Chondrocyte (in vitro differentiated cells): ENCODE data around the gene TRIM22. TPM values are rescaled to one million over a fixed set of nuclear protein-coding genes. Genes with fewer than 3 reads are reported as not detected.

ENCODE experiments used
- DNase-seq: peaks from one replicate; pipeline ENCODE4 v3.0.0; 2021; ENCODE audit warnings: mixed read lengths, low spot score
- H3K27ac Mint-ChIP-seq: one replicate; pipeline ENCODE4 v1.8.0; 2021; ENCODE audit warnings: mild to moderate bottlenecking, moderate library complexity, mixed read lengths; ENCODE audit not compliant: unreplicated experiment
- H3K27me3 Mint-ChIP-seq: 2 replicates; pipeline ENCODE4 v1.8.0; 2021; ENCODE audit warnings: low read depth, mixed read lengths
- H3K36me3 Mint-ChIP-seq: 2 replicates; pipeline ENCODE4 v1.8.0; 2021; ENCODE audit warnings: low read depth, mixed read lengths
- H3K4me1 Mint-ChIP-seq: 2 replicates; pipeline ENCODE4 v1.8.0; 2021; ENCODE audit warnings: low read depth, mild to moderate bottlenecking, mixed read lengths
- H3K4me3 Mint-ChIP-seq: one replicate; pipeline ENCODE4 v1.8.0; 2021; ENCODE audit warnings: mild to moderate bottlenecking, moderate library complexity, mixed read lengths; ENCODE audit not compliant: unreplicated experiment
- H3K9me3 Mint-ChIP-seq: 2 replicates; pipeline ENCODE4 v1.8.0; 2021; ENCODE audit warnings: low read depth, mixed read lengths
- total RNA-seq: library from RNA; stranded (reverse); gene quantifications from 3 replicates; pipeline ENCODE4 v1.2.1, GENCODE V29; 2021
- TF ChIP-seq, protein P1 (sequence below): fragments of 200-600 bp; sonication (generic); IDR thresholded peaks from 2 replicates; pipeline ENCODE4 v1.5.0; 2021; ENCODE audit warnings: antibody characterized with exemption, mild to moderate bottlenecking, moderate library complexity

The TRIM22 gene
- total RNA-seq, 1 donor from 2014 or later, result 94.7 TPM

DNA sequence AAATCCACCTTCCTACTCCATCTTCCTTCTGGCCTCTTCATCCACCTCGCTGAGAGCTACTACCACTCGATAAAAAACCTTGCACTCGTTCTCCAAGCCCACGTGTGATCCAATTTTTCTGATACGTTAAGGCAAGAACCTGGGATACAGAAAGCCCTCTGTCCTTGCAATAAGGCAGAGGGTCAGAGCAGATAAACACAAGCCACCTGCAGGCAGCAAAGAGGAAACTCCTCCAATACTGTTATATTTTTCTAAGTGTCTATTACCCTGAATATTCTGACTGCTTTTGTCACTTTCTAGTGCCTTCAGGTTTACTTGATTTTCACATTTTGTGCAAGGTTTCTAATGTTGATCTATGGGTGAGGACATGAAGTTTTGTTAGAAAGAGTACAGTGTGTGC lies 31.3 kb upstream of the TRIM22 start:
- Mint-ChIP-seq H3K4me3 (no peak overlapping the region), H3K36me3 (peaks cover 22% of the 10 kb centered on the region), H3K27ac (no peak overlapping the region), H3K27me3 (no peaks in the 10 kb centered on the region), H3K9me3 (peaks cover 19% of the 10 kb centered on the region), H3K4me1 (no peaks in the 10 kb centered on the region)
- no peak for DNase-seq
- TF ChIP-seq, protein P1, sequence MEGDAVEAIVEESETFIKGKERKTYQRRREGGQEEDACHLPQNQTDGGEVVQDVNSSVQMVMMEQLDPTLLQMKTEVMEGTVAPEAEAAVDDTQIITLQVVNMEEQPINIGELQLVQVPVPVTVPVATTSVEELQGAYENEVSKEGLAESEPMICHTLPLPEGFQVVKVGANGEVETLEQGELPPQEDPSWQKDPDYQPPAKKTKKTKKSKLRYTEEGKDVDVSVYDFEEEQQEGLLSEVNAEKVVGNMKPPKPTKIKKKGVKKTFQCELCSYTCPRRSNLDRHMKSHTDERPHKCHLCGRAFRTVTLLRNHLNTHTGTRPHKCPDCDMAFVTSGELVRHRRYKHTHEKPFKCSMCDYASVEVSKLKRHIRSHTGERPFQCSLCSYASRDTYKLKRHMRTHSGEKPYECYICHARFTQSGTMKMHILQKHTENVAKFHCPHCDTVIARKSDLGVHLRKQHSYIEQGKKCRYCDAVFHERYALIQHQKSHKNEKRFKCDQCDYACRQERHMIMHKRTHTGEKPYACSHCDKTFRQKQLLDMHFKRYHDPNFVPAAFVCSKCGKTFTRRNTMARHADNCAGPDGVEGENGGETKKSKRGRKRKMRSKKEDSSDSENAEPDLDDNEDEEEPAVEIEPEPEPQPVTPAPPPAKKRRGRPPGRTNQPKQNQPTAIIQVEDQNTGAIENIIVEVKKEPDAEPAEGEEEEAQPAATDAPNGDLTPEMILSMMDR, result no peak

DNA sequence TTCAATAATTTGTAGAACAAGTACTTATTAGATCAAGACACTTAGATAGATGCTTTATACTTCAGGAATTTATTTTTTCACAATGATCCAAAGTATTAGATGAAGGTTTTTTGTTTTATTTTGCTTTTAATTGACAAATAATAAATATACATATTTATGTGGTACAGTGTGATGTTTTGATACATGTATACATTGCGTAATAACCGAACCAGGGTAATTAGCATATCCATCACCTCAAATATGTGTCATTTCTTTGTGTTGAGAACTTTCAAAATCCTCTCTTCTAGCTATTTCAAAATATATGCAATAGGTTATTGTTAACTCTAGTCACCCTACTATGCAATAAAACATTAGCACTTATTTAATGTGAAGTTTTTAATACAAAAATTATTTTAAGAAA lies 26.1 kb upstream of the TRIM22 start:
- Mint-ChIP-seq H3K27me3 (no peaks in the 10 kb centered on the region), H3K4me3 (no peak overlapping the region), H3K27ac (no peak overlapping the region), H3K4me1 (peaks cover 7% of the 10 kb centered on the region), H3K36me3 (peaks cover 33% of the 10 kb centered on the region), H3K9me3 (peaks cover 1% of the 10 kb centered on the region)
- DNase-seq, result no peak
- TF ChIP-seq, protein P1, result no peak

DNA sequence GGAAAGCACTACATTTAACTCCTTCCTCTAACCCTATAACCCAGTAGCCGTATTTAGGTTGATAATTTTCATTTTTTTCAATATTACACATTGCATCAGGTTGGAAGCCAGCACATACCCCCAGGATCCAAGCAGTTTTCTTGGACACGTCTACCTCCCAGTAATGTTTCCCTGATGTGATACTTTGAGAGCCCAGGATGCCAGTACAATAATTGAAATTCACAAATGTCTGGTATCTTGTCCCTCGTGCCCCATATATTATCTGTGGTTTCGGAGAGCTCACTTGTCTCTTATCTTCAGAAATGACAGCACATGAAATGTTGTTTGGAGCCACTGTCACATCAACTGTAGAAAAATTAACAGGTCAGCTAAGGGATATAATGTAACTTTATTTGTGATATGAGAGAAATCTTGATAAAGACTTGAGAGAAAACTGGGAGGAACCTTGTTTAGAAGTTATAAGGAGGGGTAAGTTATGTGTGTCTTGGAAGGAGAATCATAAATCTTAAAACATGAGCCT lies 24.5 kb upstream of the TRIM22 start:
- TF ChIP-seq, protein P1, result no peak
- Mint-ChIP-seq H3K27me3 (no peaks in the 10 kb centered on the region), H3K4me3 (no peak overlapping the region), H3K36me3 (peaks cover 42% of the 10 kb centered on the region), H3K4me1 (peaks cover 7% of the 10 kb centered on the region), H3K9me3 (no peaks in the 10 kb centered on the region), H3K27ac (no peak overlapping the region)
- no peak for DNase-seq

DNA sequence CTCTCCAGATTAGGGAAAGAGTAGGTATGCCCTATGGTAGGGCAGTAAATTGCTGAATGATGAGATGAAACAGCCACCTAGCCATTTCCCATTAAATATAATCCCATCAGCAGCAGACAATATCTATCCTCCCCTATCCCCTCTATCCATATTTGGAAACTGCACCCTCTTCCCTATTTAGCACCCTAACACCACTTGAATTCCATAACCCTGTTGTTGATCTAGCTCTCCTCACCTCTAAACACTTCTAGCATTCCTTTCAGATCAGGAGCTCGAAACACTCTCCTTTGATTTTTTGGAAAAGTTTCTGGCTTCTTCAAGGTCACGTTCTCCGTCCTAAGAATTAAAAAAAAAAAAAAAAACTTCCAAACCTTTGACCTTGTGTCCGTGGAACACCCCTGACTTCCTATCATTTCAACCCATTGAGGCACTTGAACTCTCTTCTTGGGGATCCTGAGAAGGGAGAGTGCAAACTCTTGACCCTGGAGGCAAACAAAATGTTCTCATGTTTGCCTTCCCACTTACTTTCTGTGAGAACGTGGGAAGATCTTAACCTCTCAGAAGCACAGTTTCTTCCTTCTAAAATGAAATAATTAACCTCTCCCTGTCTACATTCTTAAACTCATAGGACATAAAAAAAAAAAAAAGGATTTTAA lies 23.7 kb upstream of the TRIM22 start:
- TF ChIP-seq, protein P1, result no peak
- Mint-ChIP-seq H3K36me3 (peaks cover 48% of the 10 kb centered on the region), H3K27ac (peak overlapping the region; percentile 72), H3K4me1 (peaks cover 11% of the 10 kb centered on the region), H3K9me3 (no peaks in the 10 kb centered on the region), H3K4me3 (no peak overlapping the region), H3K27me3 (no peaks in the 10 kb centered on the region)
- DNase-seq, result no peak

DNA sequence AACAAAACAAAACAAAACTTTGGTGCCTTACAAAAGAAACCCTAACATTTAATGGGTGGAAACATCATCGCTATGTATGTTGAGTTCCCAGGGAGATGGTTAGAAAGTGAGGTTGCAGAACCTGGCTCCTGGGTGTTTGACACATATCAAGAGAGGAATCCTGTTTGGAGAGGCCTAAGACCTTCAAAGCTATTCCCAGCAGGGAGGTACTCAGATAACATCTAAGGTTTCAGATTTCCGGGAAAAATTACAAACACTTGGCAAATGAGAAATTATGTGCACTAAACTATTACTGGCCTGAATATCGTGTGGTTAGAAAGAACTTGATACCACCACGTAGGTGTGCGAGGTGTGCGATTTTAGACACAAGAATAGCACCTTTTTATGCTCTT lies 23.2 kb upstream of the TRIM22 start:
- TF ChIP-seq, protein P1, result no peak
- Mint-ChIP-seq H3K4me3 (no peak overlapping the region), H3K4me1 (peaks cover 17% of the 10 kb centered on the region), H3K9me3 (no peaks in the 10 kb centered on the region), H3K27me3 (no peaks in the 10 kb centered on the region), H3K36me3 (peaks cover 46% of the 10 kb centered on the region), H3K27ac (no peak overlapping the region)
- no peak for DNase-seq
